ENCODE measurements around the gene MFAP3.
"Not testable (repeated sequence)": the region's sequence is repeated elsewhere in the genome, so short reads cannot be mapped to it uniquely, and the experiment has no call there.

Gene MFAP3

GRCh38 chr5:154055201-154055600 is 16.4 kb downstream of the MFAP3 start:
- DNase-seq: no peak

GRCh38 chr5:154058055-154059038 is 19.6 kb downstream of the MFAP3 start:
- DNase-seq: no peak

- DNase-seq: no peak
These were observed 20.3 kb downstream of the MFAP3 start for GRCh38 chr5:154059039-154059430.

- DNase-seq: no peak
These were observed 20.8 kb downstream of the MFAP3 start for GRCh38 chr5:154059583-154059982.

- no peak for DNase-seq
These were observed 21.8 kb downstream of the MFAP3 start for GRCh38 chr5:154060606-154061005.

GRCh38 chr5:154063372-154063771 is 24.6 kb downstream of the MFAP3 start:
- DNase-seq: no peak

GRCh38 chr5:154065971-154066370 is 27.2 kb downstream of the MFAP3 start:
- DNase-seq: no peak

GRCh38 chr5:154069854-154070253 is 31.1 kb downstream of the MFAP3 start:
- DNase-seq: not testable (repeated sequence)

- DNase-seq: no peak
These were observed 33.1 kb downstream of the MFAP3 start for GRCh38 chr5:154071799-154072413.

GRCh38 chr5:154072414-154073171 is 33.8 kb downstream of the MFAP3 start:
- peak; percentile 84 for DNase-seq

- no peak for DNase-seq
These were observed 37.6 kb downstream of the MFAP3 start for GRCh38 chr5:154076240-154076922.

- DNase-seq: no peak
These were observed 38.9 kb downstream of the MFAP3 start for GRCh38 chr5:154077696-154078095.

GRCh38 chr5:154078272-154078671 is 39.5 kb downstream of the MFAP3 start:
- DNase-seq: no peak

- DNase-seq: no peak
These were observed 42.5 kb downstream of the MFAP3 start for GRCh38 chr5:154081246-154081645.

- no peak for DNase-seq
These were observed 45.4 kb downstream of the MFAP3 start for GRCh38 chr5:154084062-154084639.

GRCh38 chr5:154086146-154086545 is 47.4 kb downstream of the MFAP3 start:
- no peak for DNase-seq

GRCh38 chr5:154086641-154087040 is 47.9 kb downstream of the MFAP3 start:
- no peak for DNase-seq

- DNase-seq: no peak
These were observed 48.5 kb downstream of the MFAP3 start for GRCh38 chr5:154087260-154087659.

GRCh38 chr5:154088801-154089200 is 50.0 kb downstream of the MFAP3 start:
- DNase-seq: no peak

GRCh38 chr5:154090656-154091055 is 51.9 kb downstream of the MFAP3 start:
- DNase-seq: no peak

GRCh38 chr5:154092356-154093141 is 53.8 kb downstream of the MFAP3 start:
- no peak for DNase-seq

GRCh38 chr5:154093142-154093532 is 54.4 kb downstream of the MFAP3 start:
- DNase-seq: no peak

Data from CD4-positive, alpha-beta T cell treated with Interleukin-21 for 1 hour (primary cell).